Fibroblast of villous mesenchyme (primary cell): ENCODE measurements around the gene LSM3. TPM values are rescaled to one million over a fixed set of nuclear protein-coding genes. Genes with fewer than 3 reads are reported as not detected.
A peak's percentile ranks its signal among the peaks of the same experiment; 100 is the strongest.
"Not testable (repeated sequence)": the region's sequence is repeated elsewhere in the genome, so short reads cannot be mapped to it uniquely, and the experiment has no call there.

Source experiments
- DNase-seq: peaks from one replicate; pipeline ENCODE4 v3.0.0-alpha.2; 2010; ENCODE audit warnings: low read depth
- H3K4me3 ChIP-seq: 2 replicates; pipeline ENCODE4 v1.5.1; 2011; ENCODE audit warnings: low read depth, mild to moderate bottlenecking, low read length
- CTCF ChIP-seq: IDR thresholded peaks from 2 replicates; pipeline ENCODE4 v1.5.1; 2012; ENCODE audit warnings: low read depth, mild to moderate bottlenecking, low read length; ENCODE audit not compliant: insufficient read depth
- total RNA-seq: library from RNA; depleted of rRNA; stranded (reverse); fragments of >200 nt; gene quantifications from 2 replicates; pipeline ENCODE4 v1.2.3, GENCODE V29; 2012

The LSM3 gene
- total RNA-seq, 1 donor = 7.3 TPM

GRCh38 chr3:14225421-14225820, 46.8 kb downstream of the LSM3 start:
- peak; percentile 46 for DNase-seq
- TF ChIP-seq CTCF = no peak
- no peak overlapping the region for H3K4me3 ChIP-seq

DNA sequence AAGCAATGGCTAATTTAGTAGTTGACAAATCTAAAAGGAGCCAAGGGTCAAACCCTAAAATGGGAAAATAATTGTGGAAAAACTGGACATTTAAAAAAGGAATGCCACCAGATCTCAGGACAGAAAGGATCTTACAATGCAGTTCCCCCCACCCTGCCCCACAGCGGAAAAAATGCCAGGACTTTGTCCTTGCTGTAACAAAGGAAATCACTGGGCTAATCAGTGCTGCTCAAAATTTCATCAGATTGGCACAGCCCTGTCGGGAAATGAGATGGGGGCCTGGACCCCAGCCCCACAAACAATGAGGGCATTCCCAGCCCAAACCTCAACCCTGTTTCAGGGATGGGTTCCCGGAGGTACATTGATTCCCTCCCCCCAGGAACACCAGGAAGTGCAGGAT, 47.7 kb downstream of the LSM3 start:
- H3K4me3 ChIP-seq, DNase-seq: not testable (repeated sequence)

- peak; percentile 56 for DNase-seq
- H3K4me3 ChIP-seq = no peak overlapping the region
- TF ChIP-seq CTCF = no peak
These were observed 49.2 kb downstream of the LSM3 start for GRCh38 chr3:14227856-14228255.

- H3K4me3 ChIP-seq = no peak overlapping the region
- no peak for DNase-seq
- TF ChIP-seq CTCF = no peak
These were observed 50.3 kb downstream of the LSM3 start for GRCh38 chr3:14228681-14229470.

- H3K4me3 ChIP-seq = not testable (repeated sequence)
These were observed 51.1 kb downstream of the LSM3 start for GRCh38 chr3:14229695-14230094.

GRCh38 chr3:14230729-14231128, 52.1 kb downstream of the LSM3 start:
- DNase-seq = no peak
- TF ChIP-seq CTCF = no peak
- no peak overlapping the region for H3K4me3 ChIP-seq

More at GRCh38 chr3:14229695-14230094, 51.1 kb downstream of the LSM3 start:
- DNase-seq = not testable (repeated sequence)

- no peak overlapping the region for H3K4me3 ChIP-seq
- no peak for DNase-seq
- TF ChIP-seq CTCF = no peak
These were observed 52.8 kb downstream of the LSM3 start for GRCh38 chr3:14231145-14231990.
